Measurements from ENCODE around the gene PRELP.
"Not testable (repeated sequence)": the region's sequence is repeated elsewhere in the genome, so short reads cannot be mapped to it uniquely, and the experiment has no call there.

Gene PRELP

DNA sequence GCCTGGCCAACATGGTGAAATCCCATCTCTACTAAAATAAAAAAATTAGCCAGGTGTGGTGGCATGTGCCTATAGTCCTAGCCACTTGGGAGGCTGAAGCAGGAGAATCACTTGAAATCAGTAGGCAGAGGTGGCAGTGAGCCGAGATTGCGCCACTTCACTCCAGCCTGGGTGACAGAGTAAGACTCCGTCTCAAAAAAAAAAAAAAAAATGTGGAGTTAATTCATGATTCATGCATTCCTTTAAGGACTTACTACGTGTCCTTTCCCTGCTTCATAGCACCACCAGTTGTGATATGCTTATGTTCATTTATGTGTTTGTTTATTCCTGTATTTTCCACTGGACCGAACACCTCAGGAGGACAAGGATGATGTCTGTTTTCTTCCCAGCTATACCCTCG, 12.7 kb upstream of the PRELP start:
- Mint-ChIP-seq H3K4me1 (peaks cover 59% of the 10 kb centered on the region), H3K36me3 (ENCODE audit: low read depth) (no peaks in the 10 kb centered on the region), H3K4me3 (no peak overlapping the region), H3K27ac (peak overlapping the region; percentile 85 to 93 (median 87)), H3K9me3 (no peaks in the 10 kb centered on the region), H3K27me3 (ENCODE audit: low read depth) (peaks cover 5% of the 10 kb centered on the region)
- TF ChIP-seq, protein P1, sequence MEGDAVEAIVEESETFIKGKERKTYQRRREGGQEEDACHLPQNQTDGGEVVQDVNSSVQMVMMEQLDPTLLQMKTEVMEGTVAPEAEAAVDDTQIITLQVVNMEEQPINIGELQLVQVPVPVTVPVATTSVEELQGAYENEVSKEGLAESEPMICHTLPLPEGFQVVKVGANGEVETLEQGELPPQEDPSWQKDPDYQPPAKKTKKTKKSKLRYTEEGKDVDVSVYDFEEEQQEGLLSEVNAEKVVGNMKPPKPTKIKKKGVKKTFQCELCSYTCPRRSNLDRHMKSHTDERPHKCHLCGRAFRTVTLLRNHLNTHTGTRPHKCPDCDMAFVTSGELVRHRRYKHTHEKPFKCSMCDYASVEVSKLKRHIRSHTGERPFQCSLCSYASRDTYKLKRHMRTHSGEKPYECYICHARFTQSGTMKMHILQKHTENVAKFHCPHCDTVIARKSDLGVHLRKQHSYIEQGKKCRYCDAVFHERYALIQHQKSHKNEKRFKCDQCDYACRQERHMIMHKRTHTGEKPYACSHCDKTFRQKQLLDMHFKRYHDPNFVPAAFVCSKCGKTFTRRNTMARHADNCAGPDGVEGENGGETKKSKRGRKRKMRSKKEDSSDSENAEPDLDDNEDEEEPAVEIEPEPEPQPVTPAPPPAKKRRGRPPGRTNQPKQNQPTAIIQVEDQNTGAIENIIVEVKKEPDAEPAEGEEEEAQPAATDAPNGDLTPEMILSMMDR (IDR thresholded peaks at IDR 0.05; ENCODE audit: unreplicated experiment in 3 of 3) = no peak

DNA sequence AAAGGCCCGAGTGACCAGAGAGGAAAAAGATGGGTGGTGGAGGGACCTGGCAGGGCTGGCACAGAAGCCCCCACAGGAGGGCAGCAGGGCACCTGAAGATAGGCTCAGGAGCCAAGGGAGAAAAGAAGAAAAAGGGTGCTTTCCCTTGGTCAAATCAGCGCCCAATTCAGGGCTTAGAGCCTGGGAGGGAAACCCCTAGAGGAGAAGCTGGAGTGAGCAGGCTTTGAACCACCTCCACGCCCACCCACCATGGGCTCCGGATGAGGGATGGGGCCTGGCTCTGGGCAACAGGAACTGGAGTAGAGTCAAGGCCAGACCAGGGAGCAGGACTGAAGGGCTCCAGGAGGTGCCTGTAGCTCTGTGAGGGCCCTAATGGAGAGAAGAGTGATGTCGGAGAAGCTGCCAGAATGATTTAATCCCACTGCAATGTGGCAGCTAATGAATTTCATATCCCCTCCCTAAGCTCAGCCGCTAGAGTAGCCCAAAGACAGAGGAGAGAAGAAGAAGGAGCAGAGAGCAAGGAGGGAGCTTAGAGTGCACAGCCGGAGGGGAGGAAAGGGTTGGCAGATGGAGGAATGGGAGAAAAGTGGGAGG, 12.0 kb upstream of the PRELP start:
- Mint-ChIP-seq H3K4me1 (peaks cover 64% of the 10 kb centered on the region), H3K27ac (peak overlapping the region; percentile 85 to 93 (median 87)), H3K27me3 (ENCODE audit: low read depth) (peaks cover 5% of the 10 kb centered on the region), H3K4me3 (peak overlapping the region; percentile 3 to 12 (median 4)), H3K9me3 (no peaks in the 10 kb centered on the region), H3K36me3 (ENCODE audit: low read depth) (no peaks in the 10 kb centered on the region)
- TF ChIP-seq, protein P1 (IDR thresholded peaks at IDR 0.05; ENCODE audit: unreplicated experiment in 3 of 3) = peak in 1 of 3 experiments; percentile 7

DNA sequence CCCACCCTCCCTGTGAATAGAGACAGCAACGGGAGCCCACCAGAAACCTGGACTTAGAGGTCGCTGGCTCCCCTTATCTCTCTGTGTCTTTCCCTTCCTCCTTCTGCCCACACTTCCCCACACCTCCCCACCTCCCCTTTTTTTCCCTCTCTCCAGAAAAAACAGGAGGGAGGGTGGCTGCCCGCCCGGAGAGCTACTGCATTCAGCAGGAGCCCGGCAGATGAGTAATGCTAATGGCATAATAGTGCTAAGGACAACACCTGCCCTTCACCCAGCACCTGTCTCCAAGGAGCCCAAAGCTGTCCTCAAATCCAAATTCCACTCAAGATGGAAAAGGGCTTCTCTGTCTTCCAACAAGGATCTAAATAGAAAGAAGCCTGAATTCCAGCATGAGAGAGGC, 11.4 kb upstream of the PRELP start:
- Mint-ChIP-seq H3K27ac (peak overlapping the region; percentile 85 to 93 (median 87)), H3K4me3 (no peak overlapping the region), H3K9me3 (no peaks in the 10 kb centered on the region), H3K27me3 (ENCODE audit: low read depth) (peaks cover 5% of the 10 kb centered on the region), H3K36me3 (ENCODE audit: low read depth) (no peaks in the 10 kb centered on the region), H3K4me1 (peaks cover 71% of the 10 kb centered on the region)
- TF ChIP-seq, protein P1 (IDR thresholded peaks at IDR 0.05; ENCODE audit: unreplicated experiment in 3 of 3) = no peak

DNA sequence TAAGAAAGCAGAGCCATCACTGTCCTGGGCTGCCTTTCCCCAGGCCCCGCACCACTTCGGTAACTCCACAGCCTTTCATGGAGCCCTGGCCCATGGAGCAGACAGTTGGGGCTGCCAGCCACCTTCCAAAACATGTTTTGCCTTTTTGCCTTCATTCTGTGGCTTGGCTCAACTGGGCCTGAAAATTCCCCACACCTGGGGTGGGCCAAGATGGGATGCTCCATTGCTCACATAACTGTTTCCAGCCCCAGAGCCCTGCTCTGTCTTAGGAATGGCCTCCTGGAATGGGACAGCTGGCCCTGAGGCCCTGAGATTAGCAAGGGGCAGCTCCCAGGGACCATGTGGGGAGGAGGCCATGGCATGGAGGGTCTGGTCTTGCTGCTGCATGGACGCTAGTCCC, 10.9 kb upstream of the PRELP start:
- H3K27me3 Mint-ChIP-seq (ENCODE audit: low read depth) = peaks cover 5% of the 10 kb centered on the region
- peaks cover 75% of the 10 kb centered on the region for H3K4me1 Mint-ChIP-seq
- no peak overlapping the region for H3K4me3 Mint-ChIP-seq
- H3K27ac Mint-ChIP-seq = peak overlapping the region in 2 of 3 experiments; percentile 93 to 99
- no peaks in the 10 kb centered on the region for H3K9me3 Mint-ChIP-seq
- no peaks in the 10 kb centered on the region for H3K36me3 Mint-ChIP-seq (ENCODE audit: low read depth)
- TF ChIP-seq, protein P1 (IDR thresholded peaks at IDR 0.05; ENCODE audit: unreplicated experiment in 3 of 3) = no peak

DNA sequence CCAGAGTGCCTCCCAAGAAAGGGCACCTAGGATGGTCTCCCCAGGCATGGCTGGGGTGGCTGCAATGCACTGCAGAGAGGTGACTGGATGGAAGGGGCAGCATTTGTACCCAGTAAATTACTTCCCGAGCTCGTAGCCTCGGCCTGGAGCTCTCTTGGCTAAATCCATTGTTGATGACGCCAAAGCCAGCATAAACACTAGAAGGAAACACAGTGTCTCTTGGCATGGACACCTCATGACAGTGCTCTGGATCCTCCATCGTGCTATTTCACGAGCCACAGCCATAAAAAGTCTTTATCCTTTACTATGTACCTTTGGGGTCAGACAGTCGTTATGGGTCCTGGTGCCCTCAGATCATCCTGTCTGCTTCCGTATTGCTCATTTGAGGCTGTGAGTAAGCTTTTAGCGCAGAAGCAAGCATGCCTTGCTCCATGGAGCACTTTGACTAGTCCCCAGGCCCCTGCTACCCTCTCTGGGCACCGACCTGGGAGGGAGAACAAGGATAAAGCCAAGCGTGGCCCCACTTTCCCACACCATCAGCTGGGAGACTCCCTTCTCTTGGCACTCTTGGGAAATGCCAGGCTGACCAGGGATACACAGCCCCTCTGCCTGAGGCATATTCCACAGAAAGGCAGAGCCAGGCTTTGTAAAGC, 10.3 kb upstream of the PRELP start:
- Mint-ChIP-seq H3K4me3 (no peak overlapping the region), H3K27ac (peak overlapping the region; percentile 92 to 99 (median 98)), H3K27me3 (ENCODE audit: low read depth) (peaks cover 5% of the 10 kb centered on the region), H3K4me1 (peaks cover 80% of the 10 kb centered on the region), H3K36me3 (ENCODE audit: low read depth) (no peaks in the 10 kb centered on the region), H3K9me3 (no peaks in the 10 kb centered on the region)
- TF ChIP-seq, protein P1 (IDR thresholded peaks at IDR 0.05; ENCODE audit: unreplicated experiment in 3 of 3) = no peak

DNA sequence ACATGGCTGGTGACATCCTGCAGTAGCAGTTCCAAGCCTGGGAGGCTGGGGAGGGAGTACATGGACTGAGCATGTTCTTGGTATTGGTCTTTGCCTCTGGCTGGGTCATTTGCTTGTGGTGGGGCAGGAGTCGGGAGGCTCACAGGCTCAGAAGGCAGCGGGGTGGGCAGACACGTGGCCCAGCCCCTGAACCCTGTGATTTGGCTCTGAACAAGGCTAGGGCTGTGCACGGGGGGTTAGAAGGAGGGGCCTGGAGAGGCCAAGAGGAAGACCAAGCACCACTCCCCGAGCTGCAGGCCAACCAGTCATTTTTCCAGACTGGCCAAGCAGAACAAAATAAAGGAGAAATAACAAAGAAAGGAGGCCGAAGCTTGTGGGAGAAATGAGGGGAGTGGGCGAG, 9.7 kb upstream of the PRELP start:
- H3K36me3 Mint-ChIP-seq (ENCODE audit: low read depth) = no peaks in the 10 kb centered on the region
- H3K27ac Mint-ChIP-seq = peak overlapping the region; percentile 92 to 99 (median 98)
- peak overlapping the region in 1 of 3 experiments; percentile 40 for H3K4me3 Mint-ChIP-seq
- peaks cover 5% of the 10 kb centered on the region for H3K27me3 Mint-ChIP-seq (ENCODE audit: low read depth)
- TF ChIP-seq, protein P1 (IDR thresholded peaks at IDR 0.05; ENCODE audit: unreplicated experiment in 3 of 3) = no peak
- peaks cover 83% of the 10 kb centered on the region for H3K4me1 Mint-ChIP-seq
- no peaks in the 10 kb centered on the region for H3K9me3 Mint-ChIP-seq

DNA sequence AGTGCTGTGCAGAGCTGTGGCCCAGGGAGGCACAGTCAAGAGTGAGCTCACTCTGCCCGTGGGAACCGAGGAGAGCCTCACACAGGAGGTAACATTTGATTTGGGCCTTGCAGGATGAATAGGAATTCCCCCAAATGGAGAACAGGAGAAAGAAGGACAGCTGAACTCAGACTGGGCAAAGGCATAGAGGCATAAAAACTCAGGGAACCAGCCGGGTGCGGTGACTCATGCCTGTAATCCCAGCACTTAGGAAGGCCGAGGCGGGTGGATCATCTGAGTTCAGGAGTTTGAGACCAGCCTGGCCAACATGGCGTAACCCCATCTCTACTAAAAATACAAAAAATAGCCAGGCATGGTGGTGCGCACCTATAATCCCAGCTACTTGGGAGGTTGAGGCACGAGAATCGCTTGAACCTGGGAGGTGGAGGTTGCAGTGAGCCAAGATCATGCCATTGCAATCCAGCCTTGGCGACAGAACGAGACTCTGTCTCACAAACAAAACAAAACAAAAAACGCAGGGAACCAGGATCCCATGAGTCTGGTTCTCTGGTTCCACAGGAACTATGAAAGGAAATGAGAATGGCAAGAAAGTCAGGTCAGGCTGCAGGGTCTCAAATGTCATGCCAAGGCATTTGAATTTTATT, 8.6 kb upstream of the PRELP start:
- H3K27me3 Mint-ChIP-seq (ENCODE audit: low read depth); H3K9me3 Mint-ChIP-seq; H3K4me3 Mint-ChIP-seq; H3K36me3 Mint-ChIP-seq (ENCODE audit: low read depth): not testable (repeated sequence)
- Mint-ChIP-seq H3K27ac (peak overlapping the region; percentile 92 to 99 (median 98)), H3K4me1 (peaks cover 78% of the 10 kb centered on the region)

All from nephron (organoid).